ENCODE data around the gene CHD9NB.

Gene CHD9NB

DNA sequence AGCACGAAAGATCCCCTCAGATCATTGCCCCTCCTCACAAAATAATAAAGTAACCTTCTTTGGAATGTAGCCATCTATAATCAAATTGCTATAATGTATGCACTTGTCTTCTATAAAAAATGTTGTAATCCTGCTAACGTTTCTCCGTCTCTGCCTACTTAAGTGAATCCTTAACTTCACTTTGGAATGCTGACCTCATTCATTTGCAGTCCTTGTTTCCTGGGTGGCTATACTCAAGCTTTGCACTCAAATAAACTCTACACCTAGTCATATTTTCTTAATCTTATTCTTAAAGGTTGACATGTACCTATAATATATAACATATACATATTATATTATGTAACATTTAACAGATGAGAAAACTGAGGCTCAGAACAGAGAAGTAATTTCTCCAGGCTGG, 22.7 kb downstream of the CHD9NB start:
- DNase-seq (ENCODE audit: low read depth), result no peak

DNA sequence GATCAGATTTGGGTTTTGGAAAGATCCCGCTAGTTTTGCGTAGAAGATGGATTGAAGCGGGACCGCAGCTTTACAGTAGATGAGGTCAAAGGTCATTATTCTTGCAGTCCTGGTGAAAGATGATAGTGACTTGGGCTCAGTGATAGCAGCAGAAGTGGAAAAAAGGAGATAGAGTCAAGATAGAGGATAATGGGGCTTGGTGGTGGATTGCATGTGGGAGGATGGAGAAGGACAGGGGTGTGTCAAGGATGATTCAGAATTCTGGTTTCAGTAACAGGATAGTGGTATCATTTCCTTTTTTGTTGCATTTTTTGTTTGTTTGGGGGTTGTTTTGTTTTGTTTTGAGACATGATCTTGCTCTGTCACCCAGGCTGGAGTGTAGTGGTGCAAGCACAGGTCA, 28.7 kb downstream of the CHD9NB start:
- DNase-seq (ENCODE audit: low read depth), result no peak

DNA sequence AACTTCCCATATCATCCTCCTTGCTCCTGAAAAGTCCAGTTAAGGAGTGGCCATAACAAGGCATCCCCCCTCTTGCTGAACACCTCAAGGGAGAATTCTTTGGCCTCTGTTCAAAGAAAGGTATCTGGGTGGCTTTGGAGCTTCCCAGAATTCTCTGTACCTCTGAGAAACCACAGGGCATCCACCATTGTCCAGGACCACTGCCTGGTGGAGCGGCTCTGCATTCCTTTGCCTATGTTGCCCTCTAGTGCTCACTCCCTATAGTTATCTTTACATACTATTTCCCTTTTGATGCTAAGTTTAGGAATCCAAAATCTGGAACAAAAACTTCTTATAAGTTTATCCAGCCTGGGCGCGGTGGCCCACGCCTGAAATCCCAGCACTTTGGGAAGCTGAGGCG, 30.3 kb downstream of the CHD9NB start:
- DNase-seq (ENCODE audit: low read depth), result no peak

GRCh38 chr16:53018834-53019416, 33.8 kb downstream of the CHD9NB start:
- DNase-seq (ENCODE audit: low read depth), result no peak

DNA sequence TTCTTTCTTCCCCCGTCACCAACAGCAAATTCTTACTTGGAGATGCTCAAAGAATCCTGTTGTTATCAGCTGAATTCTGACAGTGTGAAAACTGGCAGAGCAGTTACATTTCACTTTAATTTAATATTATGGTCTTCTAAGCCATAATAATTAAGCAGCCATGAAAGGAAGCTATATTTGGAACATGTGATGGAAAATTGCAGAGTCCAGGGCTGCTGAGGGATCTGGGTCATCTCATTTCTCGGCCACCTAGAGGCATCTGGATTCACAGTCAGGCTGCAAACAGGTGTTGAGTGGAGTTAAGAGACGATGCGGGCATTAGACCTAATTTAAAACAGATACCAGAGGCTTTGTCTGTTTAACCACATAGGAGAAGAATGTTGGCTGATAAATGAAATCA, 38.4 kb downstream of the CHD9NB start:
- no peak for DNase-seq (ENCODE audit: low read depth)

- no peak for DNase-seq (ENCODE audit: low read depth)
Observed at GRCh38 chr16:53007095-53007494, 45.6 kb downstream of the CHD9NB start.

GRCh38 chr16:52997922-52998321, 54.8 kb downstream of the CHD9NB start:
- no peak for DNase-seq (ENCODE audit: low read depth)

- no peak for DNase-seq (ENCODE audit: low read depth)
Observed at GRCh38 chr16:52994942-52995341, 57.8 kb downstream of the CHD9NB start.

GRCh38 chr16:52993179-52993578, 59.5 kb downstream of the CHD9NB start:
- DNase-seq (ENCODE audit: low read depth), result no peak

- no peak for DNase-seq (ENCODE audit: low read depth)
Observed at GRCh38 chr16:52991572-52991971, 61.1 kb downstream of the CHD9NB start.
